GM12801 (cell line): ENCODE data around the gene ZFPM1.

Experiments
- CTCF ChIP-seq: IDR thresholded peaks from one replicate; pipeline ENCODE4 v1.5.1; 2011; ENCODE audit warnings: control low read depth; ENCODE audit not compliant: insufficient read length; ENCODE audit errors: extremely low read depth

ZFPM1 gene

GRCh38 chr16:88486398-88487123 lies 33.5 kb downstream of the ZFPM1 start:
- TF ChIP-seq CTCF: no peak

GRCh38 chr16:88487124-88487432 lies 34.0 kb downstream of the ZFPM1 start:
- no peak for TF ChIP-seq CTCF

- no peak for TF ChIP-seq CTCF
Observed at GRCh38 chr16:88487920-88488851, 35.1 kb downstream of the ZFPM1 start.

- TF ChIP-seq CTCF: no peak
Observed at GRCh38 chr16:88489163-88489741, 36.2 kb downstream of the ZFPM1 start.

- TF ChIP-seq CTCF: no peak
Observed at GRCh38 chr16:88491001-88491559, 38.0 kb downstream of the ZFPM1 start.

GRCh38 chr16:88491560-88492310 lies 38.7 kb downstream of the ZFPM1 start:
- no peak for TF ChIP-seq CTCF
